Stimulated activated CD4-positive, alpha-beta T cell treated with anti-CD3 and anti-CD28 coated beads, TNF-alpha, amount 100 ng/mL, for 1 hour (primary cell): ENCODE measurements around the gene USF1.
A peak's percentile ranks its signal among the peaks of the same experiment; 100 is the strongest.
"Not testable (repeated sequence)": the region's sequence is repeated elsewhere in the genome, so short reads cannot be mapped to it uniquely, and the experiment has no call there.

Experiments
- DNase-seq, 3 donors: peaks; one replicate each; pipeline ENCODE4 v3.0.0-alpha.2; 2020; ENCODE audit warnings: low read depth in 3 of 3, low spot score in 1 of 3

USF1 gene

GRCh38 chr1:161019751-161020495 lies 25.9 kb downstream of the USF1 start:
- no peak for DNase-seq

GRCh38 chr1:161019111-161019660 lies 26.6 kb downstream of the USF1 start:
- DNase-seq, result not testable (repeated sequence)

- DNase-seq, result no peak
Observed at GRCh38 chr1:161018631-161018930, 27.2 kb downstream of the USF1 start.

- no peak for DNase-seq
Observed at GRCh38 chr1:161017756-161018630, 27.8 kb downstream of the USF1 start.

GRCh38 chr1:161017181-161017580 lies 28.6 kb downstream of the USF1 start:
- not testable (repeated sequence) for DNase-seq

GRCh38 chr1:161016683-161017082 lies 29.1 kb downstream of the USF1 start:
- not testable (repeated sequence) for DNase-seq

- DNase-seq, result peak in 2 of 3 donors; percentile 10 to 25
Observed at GRCh38 chr1:161013488-161014230, 32.1 kb downstream of the USF1 start.

- DNase-seq, result no peak
Observed at GRCh38 chr1:161013131-161013487, 32.7 kb downstream of the USF1 start.

- DNase-seq, result no peak
Observed at GRCh38 chr1:161012420-161012819, 33.4 kb downstream of the USF1 start.

- no peak for DNase-seq
Observed at GRCh38 chr1:161009602-161010211, 36.1 kb downstream of the USF1 start.

- no peak for DNase-seq
Observed at GRCh38 chr1:161008869-161009510, 36.8 kb downstream of the USF1 start.

GRCh38 chr1:161007369-161007768 lies 38.4 kb downstream of the USF1 start:
- no peak for DNase-seq

- DNase-seq, result no peak
Observed at GRCh38 chr1:161006563-161006962, 39.2 kb downstream of the USF1 start.

- DNase-seq, result no peak
Observed at GRCh38 chr1:161001525-161001924, 44.3 kb downstream of the USF1 start.

- DNase-seq, result no peak
Observed at GRCh38 chr1:161000736-161001480, 44.9 kb downstream of the USF1 start.

- DNase-seq, result no peak
Observed at GRCh38 chr1:160999376-160999775, 46.4 kb downstream of the USF1 start.

GRCh38 chr1:160997323-160998038 lies 48.3 kb downstream of the USF1 start:
- peak in 1 of 3 donors; percentile 25 for DNase-seq

- no peak for DNase-seq
Observed at GRCh38 chr1:160996178-160996577, 49.6 kb downstream of the USF1 start.

GRCh38 chr1:160993544-160994193 lies 52.1 kb downstream of the USF1 start:
- DNase-seq, result no peak
